Right atrium auricular region (tissue), 2 donors: Measurements from ENCODE around the gene SLC35E1. TPM values are rescaled to one million over a fixed set of nuclear protein-coding genes. Genes with fewer than 3 reads are reported as not detected.

ENCODE experiments used
- DNase-seq: peaks from one replicate; pipeline ENCODE4 v3.0.0-alpha.2; 2019; ENCODE audit warnings: low spot score
- H3K27ac ChIP-seq, 2 donors: fragments of 200-600 bp; sonication (generic); 1 replicate in 1 of 2; 2 replicates in 1 of 2; pipeline ENCODE4 v1.5.1; 2016 to 2019
- H3K27me3 ChIP-seq, 2 donors: fragments of 200-600 bp; sonication (generic); one replicate each; pipeline versions ENCODE4 v1.5.1 to v1.6.0; 2017 to 2019
- H3K36me3 ChIP-seq: fragments of 200-600 bp; sonication (generic); one replicate; pipeline ENCODE4 v1.5.1; 2016
- H3K4me1 ChIP-seq, 2 donors: fragments of 200-600 bp; sonication (generic); one replicate each; pipeline versions ENCODE4 v1.5.1 to v1.6.0; 2017 to 2019
- H3K4me3 ChIP-seq, 2 donors: fragments of 200-600 bp; sonication (generic); 1 replicate in 1 of 2; 2 replicates in 1 of 2; pipeline ENCODE4 v1.5.1; 2017 to 2019; ENCODE audit warnings: mild to moderate bottlenecking in 1 of 2, moderate library complexity in 1 of 2
- H3K9me3 ChIP-seq, 2 donors: fragments of 200-600 bp; sonication (generic); one replicate each; pipeline ENCODE4 v1.5.1; 2019
- CTCF ChIP-seq, 2 donors: fragments of 200-600 bp; sonication (generic); IDR thresholded peaks; one replicate each; pipeline ENCODE4 v1.5.1; 2019; ENCODE audit warnings: antibody characterized with exemption in 2 of 2
- total RNA-seq, 2 donors: library from RNA; depleted of rRNA; stranded (reverse); fragments of >200 nt; gene quantifications; one replicate each; pipeline ENCODE4 v1.1.0, GENCODE V29; 2016

The SLC35E1 gene
- total RNA-seq, 2 donors from 2014 or later, result 27.5 to 34.9 TPM

GRCh38 chr19:16611121-16611520, 38.9 kb upstream of the SLC35E1 start:
- Histone ChIP-seq H3K27ac (peak overlapping the region; percentile 73 to 78), H3K4me1 (peaks cover 0 to 52% of the 10 kb centered on the region in 2 donors), H3K9me3 (no peaks in the 10 kb centered on the region), H3K4me3 (no peak overlapping the region), H3K36me3 (no peaks in the 10 kb centered on the region), H3K27me3 (no peaks in the 10 kb centered on the region)
- TF ChIP-seq CTCF (IDR thresholded peaks at IDR 0.05), result no peak
- no peak for DNase-seq

- Histone ChIP-seq H3K27ac (peak overlapping the region in 1 of 2 donors; percentile 73), H3K4me3 (no peak overlapping the region), H3K27me3 (no peaks in the 10 kb centered on the region), H3K9me3 (no peaks in the 10 kb centered on the region), H3K36me3 (no peaks in the 10 kb centered on the region), H3K4me1 (peaks cover 0 to 63% of the 10 kb centered on the region in 2 donors)
- TF ChIP-seq CTCF (IDR thresholded peaks at IDR 0.05), result no peak
- no peak for DNase-seq
Measured at GRCh38 chr19:16609511-16610200, 37.4 kb upstream of the SLC35E1 start.

GRCh38 chr19:16608290-16608739, 36.1 kb upstream of the SLC35E1 start:
- Histone ChIP-seq H3K27ac (peak overlapping the region; percentile 80 to 89), H3K36me3 (no peaks in the 10 kb centered on the region), H3K27me3 (no peaks in the 10 kb centered on the region), H3K4me1 (peaks cover 0 to 65% of the 10 kb centered on the region in 2 donors), H3K4me3 (no peak overlapping the region), H3K9me3 (no peaks in the 10 kb centered on the region)
- DNase-seq, result peak; percentile 76
- no peak for TF ChIP-seq CTCF (IDR thresholded peaks at IDR 0.05)

GRCh38 chr19:16607819-16608218, 35.6 kb upstream of the SLC35E1 start:
- Histone ChIP-seq H3K4me1 (peaks cover 0 to 66% of the 10 kb centered on the region in 2 donors), H3K27ac (peak overlapping the region; percentile 80 to 89), H3K36me3 (no peaks in the 10 kb centered on the region), H3K4me3 (no peak overlapping the region), H3K9me3 (no peaks in the 10 kb centered on the region), H3K27me3 (no peaks in the 10 kb centered on the region)
- DNase-seq, result no peak
- no peak for TF ChIP-seq CTCF (IDR thresholded peaks at IDR 0.05)

GRCh38 chr19:16605553-16605994, 33.4 kb upstream of the SLC35E1 start:
- Histone ChIP-seq H3K27me3 (no peaks in the 10 kb centered on the region), H3K9me3 (no peaks in the 10 kb centered on the region), H3K27ac (peak overlapping the region in 1 of 2 donors; percentile 45), H3K36me3 (no peaks in the 10 kb centered on the region), H3K4me3 (no peak overlapping the region), H3K4me1 (peaks cover 0 to 65% of the 10 kb centered on the region in 2 donors)
- no peak for DNase-seq
- TF ChIP-seq CTCF (IDR thresholded peaks at IDR 0.05), result peak; percentile 24 to 57
